ENCODE results near the gene CYP2A6.
"Not testable (repeated sequence)": the region's sequence is repeated elsewhere in the genome, so short reads cannot be mapped to it uniquely, and the experiment has no call there.

The CYP2A6 gene, protein sequence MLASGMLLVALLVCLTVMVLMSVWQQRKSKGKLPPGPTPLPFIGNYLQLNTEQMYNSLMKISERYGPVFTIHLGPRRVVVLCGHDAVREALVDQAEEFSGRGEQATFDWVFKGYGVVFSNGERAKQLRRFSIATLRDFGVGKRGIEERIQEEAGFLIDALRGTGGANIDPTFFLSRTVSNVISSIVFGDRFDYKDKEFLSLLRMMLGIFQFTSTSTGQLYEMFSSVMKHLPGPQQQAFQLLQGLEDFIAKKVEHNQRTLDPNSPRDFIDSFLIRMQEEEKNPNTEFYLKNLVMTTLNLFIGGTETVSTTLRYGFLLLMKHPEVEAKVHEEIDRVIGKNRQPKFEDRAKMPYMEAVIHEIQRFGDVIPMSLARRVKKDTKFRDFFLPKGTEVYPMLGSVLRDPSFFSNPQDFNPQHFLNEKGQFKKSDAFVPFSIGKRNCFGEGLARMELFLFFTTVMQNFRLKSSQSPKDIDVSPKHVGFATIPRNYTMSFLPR

DNA sequence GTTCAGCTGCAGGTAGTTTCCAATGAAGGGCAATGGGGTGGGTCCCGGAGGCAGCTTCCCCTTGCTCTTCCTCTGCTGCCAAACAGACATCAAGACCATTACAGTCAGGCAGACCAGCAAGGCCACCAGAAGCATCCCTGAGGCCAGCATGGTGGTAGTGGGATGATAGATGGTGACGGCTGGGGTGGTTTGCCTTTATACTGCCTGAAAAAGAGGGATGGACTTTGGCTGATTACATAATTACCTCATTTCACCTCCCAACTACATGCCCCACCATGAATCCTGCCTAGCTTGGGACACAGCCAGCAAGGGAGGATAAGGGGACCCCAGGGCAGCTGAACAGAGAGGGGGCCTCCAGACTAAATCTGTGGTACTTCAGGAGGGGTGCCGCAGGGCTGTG lies at the start of gene CYP2A6:
Gene CYP2A6, minus strand, starts transcription at position 171 of the 400 bp plus-strand sequence. Its CDS starts 21 bp downstream, at position 150.
- not testable (repeated sequence) for DNase-seq

DNA sequence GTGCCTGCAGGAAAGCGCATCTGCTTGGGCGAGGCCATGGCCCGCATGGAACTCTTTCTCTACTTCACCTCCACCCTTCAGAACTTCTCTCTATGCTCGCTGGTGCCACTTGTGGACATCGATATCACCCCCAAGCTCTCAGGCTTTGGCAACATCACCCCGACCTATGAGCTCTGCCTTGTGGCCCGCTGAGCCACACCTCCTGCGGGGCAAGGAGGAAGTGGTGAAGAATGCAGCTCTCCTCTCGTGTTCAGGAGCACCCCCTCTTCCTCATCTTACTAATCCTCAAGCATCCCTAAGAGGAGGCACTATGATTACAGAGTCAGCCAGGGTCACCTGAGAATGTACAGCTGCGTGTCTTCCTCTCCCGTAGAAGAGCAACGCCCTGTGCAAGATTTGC lies 49.7 kb upstream of the CYP2A6 start:
- DNase-seq = not testable (repeated sequence)

DNA sequence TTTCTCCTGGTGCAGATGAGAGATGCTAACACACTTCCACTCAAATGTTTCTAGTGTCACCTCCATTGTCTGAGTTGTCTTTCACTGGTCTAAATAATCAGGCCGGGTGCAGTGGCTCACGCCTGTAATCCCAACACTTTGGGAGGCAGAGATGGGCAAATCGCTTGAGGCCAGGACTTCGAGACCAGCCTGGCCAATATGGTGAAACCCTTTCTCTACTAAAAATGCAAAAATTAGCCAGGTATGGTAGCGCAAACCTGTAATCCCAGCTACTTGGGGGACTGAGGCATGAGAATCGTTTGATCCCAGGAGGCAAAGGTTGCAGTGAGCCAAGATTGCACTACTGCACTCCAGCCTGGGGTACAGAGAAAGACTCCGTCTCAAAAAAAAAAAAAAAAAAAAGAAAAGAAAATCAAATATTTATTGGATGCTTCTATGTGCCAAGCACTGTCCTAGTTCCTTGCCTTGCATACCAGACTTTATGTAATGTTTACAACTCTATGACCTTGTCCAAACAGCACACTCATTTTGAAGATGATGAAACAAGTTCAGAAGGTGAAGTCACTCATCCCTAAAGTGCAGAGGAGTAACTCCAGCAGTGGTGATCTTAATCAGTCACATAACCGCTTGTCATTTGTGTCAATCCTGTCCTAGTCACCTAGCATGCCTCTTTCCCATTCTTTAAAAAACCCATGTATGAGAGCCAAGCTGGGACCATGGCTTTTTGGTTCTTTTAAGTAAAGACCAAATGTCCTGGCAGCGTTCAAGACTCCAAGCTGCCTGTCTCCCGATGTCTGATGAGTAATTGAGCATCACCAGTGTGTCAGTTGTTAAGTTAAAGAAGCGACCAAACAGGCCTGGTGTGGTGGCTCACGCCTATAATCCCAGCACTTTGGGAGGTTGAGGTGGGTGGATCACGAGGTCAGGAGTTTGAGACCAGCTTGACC lies 46.9 kb upstream of the CYP2A6 start:
- not testable (repeated sequence) for DNase-seq

DNA sequence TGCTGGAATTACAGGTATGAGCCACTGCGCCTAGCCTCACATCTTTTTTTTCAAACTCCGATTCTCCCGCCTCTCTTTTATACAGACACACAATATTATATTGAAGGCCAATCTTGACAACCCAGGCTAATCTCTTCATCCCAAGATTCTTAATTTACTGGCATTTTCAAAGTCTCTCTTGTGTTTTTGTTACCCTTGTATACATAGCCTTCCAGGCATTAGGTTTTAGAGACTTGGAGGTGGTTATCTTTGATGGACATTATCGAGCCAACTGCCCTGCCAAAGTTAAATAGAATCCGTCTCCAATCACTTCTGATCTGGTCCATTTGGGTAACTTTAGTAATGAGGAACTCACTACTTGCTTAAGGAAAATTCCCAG lies 46.2 kb upstream of the CYP2A6 start:
- no peak for DNase-seq

DNA sequence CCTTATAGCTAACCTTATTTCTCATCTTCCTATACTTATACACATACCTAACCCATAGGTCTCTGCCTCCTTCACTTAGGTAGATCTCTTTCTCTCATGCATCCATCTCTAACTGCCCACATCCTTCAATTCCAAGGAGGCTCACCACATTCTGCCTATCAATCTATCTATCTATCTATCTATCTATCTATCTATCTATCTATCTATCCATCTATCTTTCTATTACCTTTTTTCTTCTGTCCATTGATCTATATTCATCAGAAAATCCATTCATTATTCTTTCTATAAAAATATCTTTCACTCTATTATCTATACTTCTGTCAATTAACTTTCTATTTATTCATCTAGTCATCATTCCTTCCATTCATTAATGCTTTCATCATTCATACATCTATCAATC lies 42.9 kb upstream of the CYP2A6 start:
- no peak for DNase-seq

DNA sequence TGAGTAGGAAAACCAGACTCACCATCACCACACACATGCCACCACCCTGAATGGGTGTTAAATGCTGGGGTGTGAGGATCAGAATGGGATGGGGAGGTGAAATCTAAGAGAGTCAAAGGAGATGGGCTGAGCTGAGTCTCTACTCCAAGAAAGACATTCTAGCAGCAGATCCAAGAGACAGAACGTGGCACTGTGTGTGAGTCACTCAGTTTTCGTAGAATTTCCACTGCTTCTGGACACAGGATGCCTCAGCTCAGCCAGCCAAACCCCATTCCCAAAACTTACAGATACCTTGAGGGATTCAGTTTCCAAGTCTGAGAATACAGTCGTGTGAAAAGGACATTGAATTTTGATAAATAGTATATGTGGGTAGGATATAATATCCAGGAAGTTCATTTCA lies 39.1 kb upstream of the CYP2A6 start:
- no peak for DNase-seq

DNA sequence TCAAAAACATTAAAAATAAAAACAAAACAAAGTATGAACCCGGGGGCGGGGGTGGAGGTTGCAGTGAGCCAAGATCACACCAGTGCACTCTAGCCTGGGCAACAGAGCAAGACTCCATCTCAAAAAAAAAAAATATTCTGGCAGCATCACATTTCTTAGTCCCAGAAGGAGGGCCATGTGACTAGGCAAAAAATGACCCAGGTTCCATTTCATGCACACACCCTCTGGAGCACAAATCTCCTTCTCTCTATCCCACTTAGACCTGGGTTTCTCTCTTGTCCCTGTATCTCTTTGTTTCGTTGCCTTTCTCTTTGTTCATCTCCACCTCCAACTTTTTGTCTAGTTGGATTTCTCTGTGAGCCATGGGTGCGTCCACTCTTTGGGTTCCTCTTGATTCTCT lies 37.9 kb upstream of the CYP2A6 start:
- DNase-seq = no peak

DNA sequence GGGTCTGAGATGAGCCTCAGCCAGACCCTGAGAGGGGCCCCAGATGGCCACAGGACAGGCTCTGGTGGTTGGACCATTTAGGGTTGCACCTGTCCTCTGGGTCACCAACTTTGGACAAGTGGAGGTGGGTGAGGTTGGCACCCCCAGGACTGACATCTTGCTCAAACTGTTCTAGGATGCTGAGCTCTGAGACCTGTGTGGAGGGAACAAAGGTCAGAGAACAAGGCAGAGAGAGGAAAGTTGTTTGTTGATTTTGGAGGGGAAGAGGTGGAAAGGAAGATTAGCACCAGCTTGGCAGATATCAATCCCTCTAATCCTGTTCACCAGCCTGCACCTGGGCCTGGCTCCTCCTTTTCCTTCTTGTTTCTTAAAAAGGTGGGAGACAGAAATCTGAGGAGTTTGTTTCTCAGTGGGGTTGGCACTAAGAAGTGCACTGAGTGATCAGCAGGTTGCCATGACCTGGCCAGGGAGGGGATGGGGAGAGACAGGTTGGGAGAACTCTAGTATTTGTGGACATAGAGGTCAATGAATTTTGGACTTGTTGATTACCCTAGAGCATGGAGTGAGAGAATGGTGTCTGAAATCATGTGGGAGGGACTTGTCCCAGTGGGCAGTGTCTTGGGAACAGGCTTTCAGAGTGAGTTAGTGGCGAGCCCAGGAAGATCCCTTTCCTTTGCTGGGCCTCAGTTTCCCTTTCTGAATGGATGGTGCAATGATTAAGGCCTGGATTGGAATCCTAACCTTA lies 34.1 kb upstream of the CYP2A6 start:
- not testable (repeated sequence) for DNase-seq

DNA sequence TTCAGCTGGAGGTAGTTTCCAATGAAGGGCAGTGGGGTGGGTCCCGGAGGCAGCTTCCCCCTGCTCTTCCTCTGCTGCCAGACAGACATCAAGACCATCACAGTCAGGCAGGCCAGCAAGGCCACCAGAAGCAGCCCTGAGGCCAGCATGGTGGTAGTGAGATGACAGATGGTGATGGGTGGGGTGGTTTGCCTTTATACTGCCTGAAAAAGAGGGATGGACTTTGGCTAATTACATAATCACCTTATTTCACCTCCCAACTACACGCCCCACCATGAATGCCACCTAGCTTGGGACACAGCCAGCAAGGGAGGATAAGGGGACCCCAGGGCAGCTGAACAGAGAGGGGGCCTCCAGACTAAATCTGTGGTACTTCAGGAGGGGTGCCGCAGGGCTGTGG lies 31.8 kb upstream of the CYP2A6 start, which contains the start of gene CYP2A7:
Gene CYP2A7, minus strand, starts transcription at position 170 of the 400 bp plus-strand sequence. Its CDS starts 21 bp downstream, at position 149.
- not testable (repeated sequence) for DNase-seq

DNA sequence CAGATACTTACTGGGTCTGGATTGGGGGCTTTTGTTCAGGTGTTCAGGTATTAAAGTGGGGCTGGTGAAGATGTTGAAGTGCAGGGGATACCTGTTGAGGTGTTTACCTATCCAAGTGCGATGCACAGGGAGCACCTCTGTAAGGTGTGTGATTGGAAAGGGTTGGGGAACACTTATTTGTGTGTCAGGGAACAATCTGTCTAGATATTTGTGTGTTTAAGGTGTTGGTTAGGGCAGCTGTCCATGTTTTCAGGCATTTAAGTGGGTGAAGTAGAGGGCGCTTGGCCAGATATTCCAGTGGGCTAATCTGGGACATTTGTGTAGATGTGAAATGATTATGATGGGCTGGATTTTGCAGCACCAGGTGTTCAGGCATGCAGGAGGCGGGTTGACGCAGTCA lies 29.1 kb upstream of the CYP2A6 start:
- not testable (repeated sequence) for DNase-seq

DNA sequence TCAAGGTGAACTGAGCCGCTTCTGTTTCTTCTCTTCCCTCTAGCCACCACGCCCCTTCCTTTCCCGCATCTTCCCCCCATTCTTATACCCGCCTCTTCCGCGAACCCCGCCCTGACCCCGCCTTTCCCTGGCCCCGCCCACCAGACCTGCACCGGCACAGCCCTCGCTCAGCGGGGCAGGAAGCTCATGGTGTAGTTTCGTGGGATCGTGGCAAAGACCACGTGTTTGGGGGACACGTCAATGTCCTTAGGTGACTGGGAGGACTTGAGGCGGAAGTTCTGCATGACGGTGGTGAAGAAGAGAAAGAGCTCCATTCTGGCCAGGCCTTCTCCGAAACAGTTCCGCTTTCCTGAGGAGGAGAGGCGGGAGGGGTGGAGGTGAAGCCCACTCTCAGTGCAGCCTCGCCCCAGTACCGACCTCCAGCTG lies 25.3 kb upstream of the CYP2A6 start:
- not testable (repeated sequence) for DNase-seq

DNA sequence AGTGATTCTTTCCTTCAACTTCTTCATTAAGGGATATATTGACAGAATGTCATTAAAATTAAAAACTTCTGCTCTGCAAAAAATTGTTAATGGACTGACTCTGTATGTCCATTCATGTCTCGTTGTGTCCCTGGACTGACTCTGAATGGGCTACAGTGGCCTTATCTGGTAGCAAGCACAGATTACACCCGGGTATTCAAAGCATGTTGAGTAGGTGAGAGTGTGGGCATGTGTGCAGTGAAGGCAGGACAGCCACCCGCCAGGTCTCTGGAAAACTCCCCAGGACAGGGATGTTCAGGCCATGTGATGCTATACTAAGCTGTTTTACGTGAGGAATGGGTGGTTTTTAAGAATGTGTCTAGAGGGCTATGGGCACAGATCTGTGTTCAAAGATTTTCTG lies 24.6 kb upstream of the CYP2A6 start:
- not testable (repeated sequence) for DNase-seq

DNA sequence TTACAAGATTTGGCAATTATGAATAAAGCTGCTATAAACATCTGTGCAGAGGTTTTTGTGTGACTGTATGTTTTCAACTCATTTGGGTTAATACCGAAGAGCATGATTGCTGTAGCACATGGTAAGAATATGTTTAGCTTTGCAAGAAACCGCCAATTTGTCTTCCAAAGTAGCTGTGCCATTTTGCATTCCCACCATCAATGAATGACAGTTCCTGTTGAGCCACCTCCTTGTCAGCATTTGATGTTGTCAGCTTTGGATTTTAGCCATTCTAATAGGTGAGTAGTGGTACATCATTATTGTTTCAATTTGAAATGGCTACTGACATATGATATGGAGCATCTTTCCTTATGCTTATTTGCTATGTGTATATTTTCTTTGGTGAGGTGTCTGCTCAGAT lies 23.6 kb upstream of the CYP2A6 start:
- DNase-seq = not testable (repeated sequence)

DNA sequence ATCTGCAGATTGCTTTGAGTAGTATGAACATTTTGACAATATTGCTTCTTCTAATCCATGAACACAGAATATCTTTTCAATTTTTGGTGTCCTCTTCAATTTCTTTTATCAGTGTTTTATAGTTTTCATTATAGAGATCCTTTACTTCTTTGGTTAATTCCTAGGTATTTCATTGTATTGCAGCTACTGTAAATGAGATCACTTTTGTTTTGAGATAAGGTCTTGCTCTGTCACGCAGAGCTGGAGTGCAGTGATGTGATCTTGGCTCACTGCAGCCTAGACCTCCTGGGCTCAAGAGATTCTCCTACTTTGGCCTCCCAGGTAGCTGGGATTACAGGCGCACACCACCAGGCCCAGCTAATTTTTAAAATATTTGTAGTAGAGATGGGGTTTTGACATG lies 22.0 kb upstream of the CYP2A6 start:
- no peak for DNase-seq

DNA sequence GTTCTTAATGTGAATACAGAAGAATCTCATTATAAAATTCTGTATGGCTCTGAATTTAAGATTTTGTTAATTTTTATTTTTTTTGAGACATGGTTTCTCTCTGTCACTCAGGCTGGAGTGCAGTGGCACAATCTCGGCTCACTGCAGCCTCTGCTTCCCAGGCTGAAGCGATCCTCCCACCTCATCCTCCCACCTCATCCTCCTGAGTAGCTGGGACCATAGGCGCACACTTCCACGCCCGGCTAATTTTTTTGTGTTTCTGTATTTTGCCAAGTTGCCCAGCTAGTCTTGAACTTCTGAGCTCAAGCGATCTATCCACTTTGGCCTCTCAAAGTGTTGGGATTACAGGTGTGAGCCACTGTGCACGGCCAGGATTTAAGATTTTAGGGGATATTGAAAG lies 17.5 kb upstream of the CYP2A6 start:
- no peak for DNase-seq

DNA sequence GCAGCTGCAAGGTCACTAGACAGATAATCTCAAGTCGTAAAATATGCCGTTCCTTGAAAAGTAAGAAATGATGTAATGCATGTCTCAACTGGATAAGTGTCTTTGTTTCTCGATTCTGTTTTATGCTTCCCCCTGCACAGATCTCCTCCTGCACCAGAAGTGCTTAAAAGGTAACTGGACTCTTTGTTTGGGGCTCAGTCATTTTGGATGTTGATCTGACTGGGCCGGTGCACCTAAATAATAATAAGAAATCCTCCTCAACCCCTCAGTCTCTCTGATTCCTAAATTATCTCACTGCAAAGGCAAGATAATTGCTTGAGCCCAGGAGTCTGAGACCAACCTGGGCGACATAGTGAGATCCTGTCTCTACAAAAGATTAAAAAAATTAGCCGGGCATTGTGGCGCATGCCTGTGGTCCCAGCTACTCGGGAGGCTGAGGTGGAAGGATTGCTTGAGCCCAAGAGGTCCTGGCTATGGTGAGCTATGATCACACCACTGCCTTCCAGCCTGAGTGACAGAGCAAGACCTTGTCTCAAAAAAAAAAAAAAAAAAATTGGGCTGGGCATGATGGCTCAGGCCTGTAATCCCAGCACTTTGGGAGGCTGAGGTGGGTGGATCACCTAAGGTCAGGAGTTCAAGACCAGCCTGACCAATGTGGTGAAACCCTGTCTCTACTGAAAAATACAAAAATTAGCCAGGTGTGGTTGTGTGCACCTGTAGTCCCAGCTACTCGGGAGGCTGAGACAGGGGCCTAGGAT lies 14.7 kb upstream of the CYP2A6 start:
- not testable (repeated sequence) for DNase-seq

DNA sequence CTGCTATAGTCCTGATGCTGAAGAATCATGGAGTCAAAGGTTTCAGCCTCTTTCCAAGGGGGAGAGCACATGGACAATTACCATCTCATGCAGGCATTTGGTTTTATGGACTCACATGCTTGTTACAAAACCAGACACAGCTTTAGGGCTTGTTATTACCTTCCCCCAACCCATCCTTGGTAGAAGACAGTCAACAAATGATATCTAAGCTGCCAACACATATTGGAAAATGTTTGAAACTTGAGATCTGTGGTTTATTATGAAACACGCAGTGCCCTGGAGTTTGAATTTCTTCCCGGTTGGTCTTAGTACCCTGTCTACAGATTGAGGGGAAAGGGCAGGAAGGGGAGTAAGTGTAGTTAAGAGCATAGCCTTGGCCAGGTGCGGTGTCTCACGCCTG lies 12.5 kb upstream of the CYP2A6 start:
- DNase-seq = no peak

DNA sequence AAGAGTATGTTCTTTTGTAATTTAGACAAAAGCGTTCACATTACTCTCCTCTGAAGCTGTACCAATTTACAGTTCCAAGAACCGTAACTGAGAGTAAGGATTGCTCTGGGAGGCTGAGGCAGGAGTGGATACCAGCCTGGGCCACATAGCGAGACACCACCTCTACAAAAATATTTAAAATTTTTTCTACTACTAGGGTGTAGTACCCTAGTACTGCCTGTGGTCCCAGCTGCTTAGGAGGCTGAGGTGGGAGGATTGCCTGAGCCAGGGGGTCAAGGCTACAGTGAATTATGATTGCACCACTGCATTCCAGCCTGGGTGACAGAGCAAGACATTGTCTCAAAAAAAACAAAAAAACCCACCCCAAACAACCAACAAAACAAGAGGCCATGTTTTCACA lies 12.1 kb upstream of the CYP2A6 start:
- DNase-seq = no peak

DNA sequence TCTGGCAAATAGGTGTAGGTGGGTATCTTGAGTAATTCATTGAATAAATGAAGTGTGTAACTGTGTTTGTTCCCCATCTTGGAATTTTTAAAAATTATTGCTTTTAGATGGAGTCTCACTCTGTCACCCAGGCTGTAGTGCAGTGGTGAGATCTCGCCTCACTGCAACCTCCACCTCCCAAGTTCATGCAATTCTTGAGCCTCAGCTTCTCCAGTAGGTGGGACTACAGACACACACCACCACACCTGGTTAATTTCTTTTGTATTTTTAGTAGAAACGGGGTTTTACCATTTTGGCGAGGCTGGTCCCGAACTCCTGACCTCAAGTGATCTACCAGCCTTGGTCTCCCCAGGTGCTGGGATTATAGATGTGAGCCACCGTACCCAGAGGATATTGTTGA lies 7.9 kb upstream of the CYP2A6 start:
- DNase-seq = no peak

DNA sequence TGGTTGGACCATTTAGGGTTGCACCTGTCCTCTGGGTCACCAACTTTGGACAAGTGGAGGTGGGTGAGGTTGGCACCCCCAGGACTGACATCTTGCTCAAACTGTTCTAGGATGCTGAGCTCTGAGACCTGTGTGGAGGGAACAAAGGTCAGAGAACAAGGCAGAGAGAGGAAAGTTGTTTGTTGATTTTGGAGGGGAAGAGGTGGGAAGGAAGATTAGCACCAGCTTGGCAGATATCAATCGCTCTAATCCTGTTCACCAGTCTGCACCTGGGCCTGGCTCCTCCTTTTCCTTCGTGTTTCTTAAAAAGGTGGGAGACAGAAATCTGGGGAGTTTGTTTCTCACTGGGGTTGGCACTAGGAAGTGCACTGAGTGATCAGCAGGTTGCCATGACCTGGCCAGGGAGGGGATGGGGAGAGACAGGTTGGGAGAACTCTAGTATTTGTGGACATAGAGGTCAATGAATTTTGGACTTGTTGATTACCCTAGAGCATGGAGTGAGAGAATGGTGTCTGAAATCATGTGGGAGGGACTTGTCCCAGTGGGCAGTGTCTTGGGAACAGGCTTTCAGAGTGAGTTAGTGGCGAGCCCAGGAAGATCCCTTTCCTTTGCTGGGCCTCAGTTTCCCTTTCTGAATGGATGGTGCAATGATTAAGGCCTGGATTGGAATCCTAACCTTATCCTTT lies 2.4 kb upstream of the CYP2A6 start:
- DNase-seq = not testable (repeated sequence)

DNA sequence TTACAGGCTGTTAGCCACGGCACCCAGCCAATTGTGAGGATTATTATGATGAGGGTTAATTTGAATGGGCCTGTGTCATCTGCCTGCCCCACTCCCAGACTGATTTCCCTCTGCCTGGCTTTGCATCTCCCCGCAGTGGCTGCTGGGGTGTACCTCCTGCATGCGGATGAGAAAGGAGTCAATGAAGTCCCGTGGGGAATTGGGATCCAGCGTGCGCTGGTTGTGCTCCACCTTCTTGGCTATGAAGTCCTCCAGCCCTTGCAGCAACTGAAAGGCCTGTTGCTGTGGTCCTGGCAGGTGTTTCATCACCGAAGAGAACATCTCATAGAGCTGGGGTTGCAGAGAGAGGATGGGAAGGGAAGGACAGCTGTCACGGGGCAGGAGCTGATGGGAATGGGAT lies 3.5 kb downstream of the CYP2A6 start:
- not testable (repeated sequence) for DNase-seq
